HG02798 (cell line): ENCODE measurements around the gene SERINC5.
A peak's percentile ranks its signal among the peaks of the same experiment; 100 is the strongest.
"Not testable (repeated sequence)": the region's sequence is repeated elsewhere in the genome, so short reads cannot be mapped to it uniquely, and the experiment has no call there.

Experiments
- ATAC-seq: cut with Tn5 transposase; IDR thresholded peaks from one replicate; pipeline ENCODE4 v1.9.1; 2021; ENCODE audit warnings: mild to moderate bottlenecking; ENCODE audit not compliant: unreplicated experiment, poor library complexity

SERINC5 gene

GRCh38 chr5:80255811-80256712, at the start of gene SERINC5:
TSS of gene SERINC5 (minus strand) at chr5:80256048. CDS start at chr5:80255922, 126 bp downstream.
- peak; percentile 83 for ATAC-seq

GRCh38 chr5:80302636-80303035, 46.8 kb upstream of the SERINC5 start:
- ATAC-seq = no peak

GRCh38 chr5:80301342-80301741, 45.5 kb upstream of the SERINC5 start:
- not testable (repeated sequence) for ATAC-seq

- not testable (repeated sequence) for ATAC-seq
Measured at GRCh38 chr5:80300796-80301195, 44.9 kb upstream of the SERINC5 start.

GRCh38 chr5:80300125-80300524, 44.3 kb upstream of the SERINC5 start:
- no peak for ATAC-seq

GRCh38 chr5:80299601-80300000, 43.8 kb upstream of the SERINC5 start:
- no peak for ATAC-seq

- no peak for ATAC-seq
Measured at GRCh38 chr5:80296121-80296520, 40.3 kb upstream of the SERINC5 start.

GRCh38 chr5:80291761-80292160, 35.9 kb upstream of the SERINC5 start:
- no peak for ATAC-seq

GRCh38 chr5:80289320-80289719, 33.5 kb upstream of the SERINC5 start:
- no peak for ATAC-seq

GRCh38 chr5:80288177-80288576, 32.3 kb upstream of the SERINC5 start:
- ATAC-seq = no peak

GRCh38 chr5:80284720-80285119, 28.9 kb upstream of the SERINC5 start:
- ATAC-seq = no peak

GRCh38 chr5:80283360-80283759, 27.5 kb upstream of the SERINC5 start:
- ATAC-seq = no peak

- ATAC-seq = no peak
Measured at GRCh38 chr5:80282054-80282453, 26.2 kb upstream of the SERINC5 start.

- no peak for ATAC-seq
Measured at GRCh38 chr5:80277191-80277590, 21.3 kb upstream of the SERINC5 start.

GRCh38 chr5:80276186-80276585, 20.3 kb upstream of the SERINC5 start:
- ATAC-seq = no peak

GRCh38 chr5:80275347-80275746, 19.5 kb upstream of the SERINC5 start:
- no peak for ATAC-seq

GRCh38 chr5:80270543-80270942, 14.7 kb upstream of the SERINC5 start:
- ATAC-seq = not testable (repeated sequence)

GRCh38 chr5:80269991-80270438, 14.2 kb upstream of the SERINC5 start:
- no peak for ATAC-seq

GRCh38 chr5:80268916-80269315, 13.1 kb upstream of the SERINC5 start:
- ATAC-seq = no peak

GRCh38 chr5:80266566-80266965, 10.7 kb upstream of the SERINC5 start:
- no peak for ATAC-seq

GRCh38 chr5:80260461-80260860, 4.6 kb upstream of the SERINC5 start:
- ATAC-seq = no peak
